GM12873 (cell line): ENCODE measurements around the gene PANX1.

Experiments used
- CTCF ChIP-seq: IDR thresholded peaks from 2 replicates; pipeline ENCODE4 v1.5.1; 2012; ENCODE audit warnings: low read depth, mild to moderate bottlenecking, moderate library complexity, low read length, control low read depth; ENCODE audit not compliant: insufficient read depth; ENCODE audit errors: missing control alignments

PANX1 gene

DNA sequence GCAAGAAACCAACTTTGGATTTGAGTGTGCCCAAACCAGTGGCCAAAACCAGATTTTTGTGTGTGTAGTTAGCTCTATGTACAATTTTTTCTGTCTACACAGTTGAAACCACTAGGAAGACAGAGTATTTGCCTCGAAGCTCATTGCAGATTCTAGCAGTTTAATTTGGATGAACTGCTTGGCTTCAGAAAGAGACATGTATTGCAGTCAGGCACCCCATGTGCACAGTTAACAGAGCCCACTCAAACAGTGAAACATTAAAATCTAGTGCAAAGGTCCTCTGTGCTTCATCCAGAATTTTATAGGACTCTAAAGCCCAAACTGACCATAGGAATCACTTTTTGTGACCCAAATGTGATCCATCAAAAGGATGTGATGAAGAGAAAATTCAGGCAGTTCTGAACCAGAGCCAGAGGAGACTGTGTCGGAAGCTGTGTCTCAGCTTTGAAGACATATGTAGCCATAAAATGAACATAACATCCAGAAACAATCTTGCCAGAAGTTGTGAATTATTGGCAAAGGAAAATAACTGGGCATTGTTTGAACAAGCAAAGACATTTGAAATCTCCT lies 82.7 kb downstream of the PANX1 start:
- no peak for TF ChIP-seq CTCF

DNA sequence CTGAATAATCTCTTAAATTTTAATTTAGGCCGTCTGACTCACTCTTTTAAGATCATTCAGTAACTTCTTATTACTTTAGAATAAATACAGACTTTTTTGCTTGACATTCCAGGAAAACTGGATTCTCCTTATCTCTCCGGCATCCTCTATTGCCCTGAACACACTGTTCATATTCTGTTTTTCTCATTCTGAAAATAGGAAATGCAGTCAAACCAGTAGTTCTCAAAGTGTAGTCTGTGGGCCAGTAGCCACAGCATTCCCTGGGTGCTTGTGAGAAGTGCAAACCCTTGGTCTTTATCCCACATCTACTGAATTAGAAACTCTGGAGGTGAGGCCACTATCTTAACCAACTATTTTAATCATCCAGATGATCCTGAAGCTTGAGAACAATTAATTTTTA lies 84.3 kb downstream of the PANX1 start:
- no peak for TF ChIP-seq CTCF

DNA sequence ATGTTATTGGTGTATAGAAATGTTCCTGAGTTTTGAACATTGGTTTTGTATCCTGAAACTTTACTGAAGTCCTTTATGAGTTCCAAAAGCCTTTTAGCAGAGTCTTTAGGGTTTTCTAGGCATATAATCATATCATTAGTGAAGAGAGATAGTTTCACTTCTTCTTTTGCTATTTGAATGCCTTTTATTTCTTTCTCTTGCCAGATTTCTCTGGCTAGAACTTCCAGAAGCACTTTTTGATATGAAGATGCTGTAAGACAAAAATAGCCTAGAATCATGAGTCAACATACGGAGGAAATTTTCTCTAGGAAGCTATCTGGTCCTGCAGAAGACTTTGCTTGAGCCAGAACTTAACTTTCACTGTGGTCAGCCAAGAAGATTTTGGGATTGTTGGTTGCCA lies 89.1 kb downstream of the PANX1 start:
- TF ChIP-seq CTCF = no peak

GRCh38 chr11:94218372-94218771 lies 89.7 kb downstream of the PANX1 start:
- TF ChIP-seq CTCF = no peak

DNA sequence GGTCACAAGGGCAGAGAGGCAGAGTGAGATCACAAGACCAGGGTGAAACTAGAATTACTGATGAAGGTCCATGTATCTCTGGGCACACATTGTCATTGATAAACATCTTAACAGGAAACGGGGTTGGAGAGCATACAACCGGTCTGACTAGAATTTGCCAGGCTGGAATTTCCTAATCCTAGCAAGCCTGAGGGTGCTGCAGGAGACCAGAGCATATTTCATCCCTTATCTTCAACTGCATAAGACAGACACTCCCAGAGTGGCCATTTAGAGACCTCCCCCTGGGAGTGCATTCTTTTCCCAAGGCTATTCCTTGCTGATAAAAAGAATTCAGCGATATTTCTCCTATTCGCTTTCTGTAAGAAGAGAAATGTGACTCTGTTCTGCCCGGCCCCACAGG lies 91.1 kb downstream of the PANX1 start:
- no peak for TF ChIP-seq CTCF

- no peak for TF ChIP-seq CTCF
These were observed 95.4 kb downstream of the PANX1 start for GRCh38 chr11:94224078-94224477.
